Urinary bladder (tissue), 4 donors: Measurements from ENCODE around the gene AFG1L. TPM values are rescaled to one million over a fixed set of nuclear protein-coding genes. Genes with fewer than 3 reads are reported as not detected.

Experiments used
- DNase-seq: peaks from one replicate; pipeline ENCODE4 v3.0.0-alpha.2; 2015; ENCODE audit errors: extremely low spot score
- H3K27ac ChIP-seq: one replicate; pipeline ENCODE4 v1.5.1; 2013; ENCODE audit warnings: low read depth, mild to moderate bottlenecking, moderate library complexity
- H3K36me3 ChIP-seq: one replicate; pipeline ENCODE4 v1.6.1; 2013; ENCODE audit warnings: mild to moderate bottlenecking, moderate library complexity; ENCODE audit not compliant: insufficient read depth
- H3K4me1 ChIP-seq: one replicate; pipeline ENCODE4 v1.6.1; 2013; ENCODE audit warnings: mild to moderate bottlenecking, moderate library complexity; ENCODE audit not compliant: insufficient read depth
- H3K4me3 ChIP-seq: one replicate; pipeline ENCODE4 v1.5.1; 2013; ENCODE audit warnings: low read depth, low read length
- WGBS: extraction: QIAGEN DNeasy Blood & Tissue Kit; methylation state at CpG from one replicate; pipeline ENCODE4 v1.1.7; 2013; 5-methylcytosine and 5-hydroxymethylcytosine counted together
- polyA plus RNA-seq: library from polyadenylated mRNA; stranded (reverse); fragments of 200-250 nt; gene quantifications from one replicate; pipeline ENCODE4 v1.2.3, GENCODE V29; 2013
- total RNA-seq: library from RNA; depleted of rRNA; stranded (reverse); fragments of >200 nt; gene quantifications from one replicate; pipeline ENCODE4 v1.2.3, GENCODE V29; 2014
- donor health status: healthy with polysubstance abuse.
- donor health status: healthy.

The AFG1L gene
- total and polyA plus RNA-seq, 2 donors: 1.8 to 9.1 TPM

DNA sequence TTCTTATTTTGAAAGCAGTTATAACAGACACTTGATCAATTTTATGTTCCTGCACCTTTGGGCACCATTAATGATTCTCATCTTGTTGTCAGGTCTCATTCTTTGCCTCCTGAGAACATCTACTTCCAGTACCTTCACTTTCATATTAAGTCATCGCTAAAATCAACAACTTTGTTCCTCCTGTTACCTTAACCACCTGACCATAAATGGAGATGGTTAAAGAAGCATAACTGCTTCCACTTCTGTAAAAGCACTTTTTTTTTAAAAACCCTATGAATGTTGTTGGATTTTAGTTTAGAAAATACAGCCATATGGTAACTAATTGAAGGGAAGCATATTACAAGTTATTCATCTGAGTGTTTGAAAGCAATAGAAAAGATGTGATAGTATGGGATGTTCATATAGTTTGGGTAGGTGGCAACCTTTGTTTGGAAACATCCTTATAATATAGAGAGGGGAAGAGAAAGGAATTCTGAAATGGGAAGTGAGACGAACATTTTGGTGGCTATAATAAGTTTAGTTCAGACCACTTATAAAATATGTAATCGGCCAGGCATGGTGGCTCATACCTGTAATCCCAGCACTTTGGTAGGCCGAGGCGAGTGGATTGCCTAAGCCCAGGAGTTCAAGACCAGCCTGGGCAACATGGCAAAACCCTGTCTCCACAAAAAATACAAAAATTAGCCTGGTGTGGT lies 53.9 kb downstream of the AFG1L start:
- 89% methylated on average over 5 of the region's 5 CpGs for WGBS
- H3K4me3 ChIP-seq: no peak overlapping the region

DNA sequence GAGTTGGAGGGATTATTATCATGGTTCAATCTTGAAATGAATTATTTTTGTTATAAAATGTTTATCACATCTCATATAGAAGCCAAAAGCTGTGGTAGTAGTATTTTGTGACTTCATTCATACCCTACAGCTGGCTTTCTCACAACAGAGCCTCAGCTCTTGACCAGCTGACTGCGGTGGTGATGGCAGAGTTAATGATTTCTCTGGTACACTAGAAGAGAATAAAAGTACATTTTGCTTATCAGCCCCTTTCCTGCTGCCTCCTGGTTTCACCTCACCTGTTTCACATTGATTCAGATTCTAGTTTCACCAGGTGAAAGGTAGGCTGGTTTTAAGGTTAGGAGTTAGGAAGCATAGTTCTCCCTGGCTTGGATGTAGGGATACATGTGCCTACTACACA lies 55.7 kb downstream of the AFG1L start:
- H3K4me1 ChIP-seq: no peaks in the 10 kb centered on the region
- no peak for DNase-seq
- no peaks in the 10 kb centered on the region for H3K36me3 ChIP-seq
- no peak overlapping the region for H3K27ac ChIP-seq
- WGBS: 99% methylated on average over 1 of the region's 1 CpG
- no peak overlapping the region for H3K4me3 ChIP-seq

More for the DNA sequence above, 53.9 kb downstream of the AFG1L start:
- Histone ChIP-seq H3K36me3 (no peaks in the 10 kb centered on the region), H3K4me1 (no peaks in the 10 kb centered on the region), H3K27ac (no peak overlapping the region)
- no peak for DNase-seq

DNA sequence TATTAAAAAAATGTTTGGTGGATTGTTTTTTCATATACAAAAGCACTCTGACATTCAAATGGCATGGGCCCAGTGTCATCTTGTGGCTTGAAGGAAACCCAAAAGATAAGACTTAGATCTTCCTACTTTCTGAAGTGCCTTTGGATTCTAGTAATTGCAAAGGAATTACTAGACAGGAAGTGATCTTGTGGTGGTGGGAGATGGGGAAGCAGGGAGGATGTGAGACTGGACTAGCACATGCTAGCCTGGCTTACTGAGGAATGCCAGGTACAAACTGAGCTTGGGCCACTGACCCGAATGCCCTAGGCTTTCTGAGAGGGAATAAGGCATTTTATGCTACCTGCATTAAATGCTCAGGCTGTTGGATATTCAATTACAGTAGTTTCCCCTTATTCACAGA lies 59.0 kb downstream of the AFG1L start:
- Histone ChIP-seq H3K4me1 (no peaks in the 10 kb centered on the region), H3K36me3 (no peaks in the 10 kb centered on the region), H3K4me3 (no peak overlapping the region), H3K27ac (no peak overlapping the region)
- no peak for DNase-seq
- WGBS: 85% methylated on average over 1 of the region's 1 CpG

GRCh38 chr6:108355120-108355519 lies 60.3 kb downstream of the AFG1L start:
- Histone ChIP-seq H3K27ac (no peak overlapping the region), H3K4me1 (no peaks in the 10 kb centered on the region), H3K36me3 (no peaks in the 10 kb centered on the region), H3K4me3 (no peak overlapping the region)
- 86% methylated on average over 2 of the region's 2 CpGs for WGBS
- no peak for DNase-seq

GRCh38 chr6:108355890-108356289 lies 61.0 kb downstream of the AFG1L start:
- no peak overlapping the region for H3K4me3 ChIP-seq
- no peaks in the 10 kb centered on the region for H3K4me1 ChIP-seq
- H3K27ac ChIP-seq: no peak overlapping the region
- H3K36me3 ChIP-seq: no peaks in the 10 kb centered on the region
- no peak for DNase-seq
- 93% methylated on average over 2 of the region's 2 CpGs for WGBS

GRCh38 chr6:108359901-108360882 lies 65.3 kb downstream of the AFG1L start:
- Histone ChIP-seq H3K36me3 (no peaks in the 10 kb centered on the region), H3K27ac (no peak overlapping the region), H3K4me1 (no peaks in the 10 kb centered on the region), H3K4me3 (no peak overlapping the region)
- WGBS: 79% methylated on average over 5 of the region's 5 CpGs
- no peak for DNase-seq

- H3K27ac ChIP-seq: no peak overlapping the region
- H3K36me3 ChIP-seq: no peaks in the 10 kb centered on the region
- DNase-seq: no peak
- 97% methylated on average over 2 of the region's 2 CpGs for WGBS
- no peak overlapping the region for H3K4me3 ChIP-seq
- H3K4me1 ChIP-seq: no peaks in the 10 kb centered on the region
These were observed 66.1 kb downstream of the AFG1L start for GRCh38 chr6:108360919-108361311.

GRCh38 chr6:108361312-108361932 lies 66.6 kb downstream of the AFG1L start:
- H3K4me1 ChIP-seq: no peaks in the 10 kb centered on the region
- whole genome bisulfite sequencing: 88% methylated on average over 5 of the region's 5 CpGs
- DNase-seq: no peak
- H3K27ac ChIP-seq: no peak overlapping the region
- H3K4me3 ChIP-seq: no peak overlapping the region
- no peaks in the 10 kb centered on the region for H3K36me3 ChIP-seq

DNA sequence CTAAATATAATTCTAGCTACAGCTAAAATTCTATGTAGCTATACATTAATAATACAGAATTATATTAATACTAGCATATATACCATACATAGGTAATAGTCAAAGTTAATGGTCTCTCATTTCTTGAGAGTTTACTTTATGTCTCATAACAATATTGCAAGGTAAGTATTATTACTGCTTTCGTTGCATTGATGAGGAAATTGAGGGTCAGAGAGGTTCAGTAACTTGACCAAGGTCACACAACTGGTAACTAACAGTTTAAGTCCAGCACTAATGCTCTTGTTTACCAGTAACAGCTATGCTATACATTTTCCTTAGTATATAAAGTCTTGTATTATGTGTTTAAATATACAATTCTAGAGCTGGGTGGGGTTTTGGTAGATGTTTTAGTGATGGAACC lies 67.6 kb downstream of the AFG1L start:
- no peak overlapping the region for H3K27ac ChIP-seq
- no peak overlapping the region for H3K4me3 ChIP-seq
- no peaks in the 10 kb centered on the region for H3K36me3 ChIP-seq
- no peaks in the 10 kb centered on the region for H3K4me1 ChIP-seq
- WGBS: 91% methylated on average over 1 of the region's 1 CpG
- DNase-seq: no peak

GRCh38 chr6:108363113-108363512 lies 68.3 kb downstream of the AFG1L start:
- WGBS: 67% methylated on average over 3 of the region's 3 CpGs
- H3K27ac ChIP-seq: no peak overlapping the region
- H3K36me3 ChIP-seq: no peaks in the 10 kb centered on the region
- H3K4me3 ChIP-seq: no peak overlapping the region
- no peak for DNase-seq
- H3K4me1 ChIP-seq: no peaks in the 10 kb centered on the region

GRCh38 chr6:108363889-108364313 lies 69.0 kb downstream of the AFG1L start:
- DNase-seq: no peak
- Histone ChIP-seq H3K4me1 (no peaks in the 10 kb centered on the region), H3K4me3 (no peak overlapping the region), H3K27ac (no peak overlapping the region), H3K36me3 (no peaks in the 10 kb centered on the region)
- 85% methylated on average over 6 of the region's 6 CpGs for WGBS

GRCh38 chr6:108364470-108364869 lies 69.6 kb downstream of the AFG1L start:
- Histone ChIP-seq H3K4me1 (no peaks in the 10 kb centered on the region), H3K36me3 (no peaks in the 10 kb centered on the region), H3K27ac (no peak overlapping the region), H3K4me3 (no peak overlapping the region)
- WGBS: 85% methylated on average over 3 of the region's 3 CpGs
- DNase-seq: no peak

GRCh38 chr6:108365478-108365877 lies 70.6 kb downstream of the AFG1L start:
- Histone ChIP-seq H3K4me3 (no peak overlapping the region), H3K36me3 (no peaks in the 10 kb centered on the region), H3K27ac (no peak overlapping the region), H3K4me1 (no peaks in the 10 kb centered on the region)
- no peak for DNase-seq

DNA sequence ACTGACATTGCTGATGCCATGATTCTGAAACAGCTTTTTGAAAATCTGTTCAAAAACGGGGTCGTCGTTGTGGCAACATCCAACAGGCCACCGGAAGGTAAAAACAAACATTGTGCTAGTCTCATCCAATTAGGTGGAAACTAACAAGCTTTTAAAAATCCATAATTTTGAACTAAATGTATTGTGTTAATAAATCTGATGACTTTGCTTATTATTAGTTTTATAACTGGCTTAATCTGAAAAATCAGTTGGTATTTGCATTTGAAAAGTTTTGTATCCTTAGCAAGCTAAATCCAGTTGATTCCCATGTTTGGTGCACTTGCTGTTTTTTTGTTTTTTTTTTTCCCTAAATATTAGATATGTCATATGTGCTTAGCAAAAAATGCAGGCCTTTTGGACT lies 71.4 kb downstream of the AFG1L start:
- no peak overlapping the region for H3K27ac ChIP-seq
- 96% methylated on average over 4 of the region's 4 CpGs for WGBS
- no peaks in the 10 kb centered on the region for H3K4me1 ChIP-seq
- DNase-seq: no peak
- no peak overlapping the region for H3K4me3 ChIP-seq
- no peaks in the 10 kb centered on the region for H3K36me3 ChIP-seq
